Lower leg skin (tissue), 3 donors: Measurements from ENCODE around the gene SEMA6C.

Experiments used
- CTCF ChIP-seq, 3 donors: fragments of 450-650 bp; IDR thresholded peaks; one replicate each; pipeline ENCODE4 v1.5.1; 2016; ENCODE audit warnings: antibody characterized with exemption in 3 of 3, mild to moderate bottlenecking in 3 of 3, moderate library complexity in 2 of 3
- POLR2A ChIP-seq, 2 donors: fragments of 450-650 bp; IDR thresholded peaks; one replicate each; pipeline ENCODE4 v1.6.1; 2016 to 2017; ENCODE audit warnings: antibody characterized with exemption in 2 of 2, mild to moderate bottlenecking in 1 of 2, moderate library complexity in 1 of 2

- TF ChIP-seq POLR2A (IDR thresholded peaks at IDR 0.05) (no peak), CTCF (IDR thresholded peaks at IDR 0.05) (no peak)
These were observed 10.7 kb downstream of the SEMA6C start for GRCh38 chr1:151135433-151136385.
